NCI-H226 (cell line): ENCODE measurements around the gene C1orf35.
"Not testable (repeated sequence)": the region's sequence is repeated elsewhere in the genome, so short reads cannot be mapped to it uniquely, and the experiment has no call there.

Experiments used
- DNase-seq: peaks from one replicate; pipeline ENCODE4 v3.0.0-alpha.2; 2015

Gene C1orf35

DNA sequence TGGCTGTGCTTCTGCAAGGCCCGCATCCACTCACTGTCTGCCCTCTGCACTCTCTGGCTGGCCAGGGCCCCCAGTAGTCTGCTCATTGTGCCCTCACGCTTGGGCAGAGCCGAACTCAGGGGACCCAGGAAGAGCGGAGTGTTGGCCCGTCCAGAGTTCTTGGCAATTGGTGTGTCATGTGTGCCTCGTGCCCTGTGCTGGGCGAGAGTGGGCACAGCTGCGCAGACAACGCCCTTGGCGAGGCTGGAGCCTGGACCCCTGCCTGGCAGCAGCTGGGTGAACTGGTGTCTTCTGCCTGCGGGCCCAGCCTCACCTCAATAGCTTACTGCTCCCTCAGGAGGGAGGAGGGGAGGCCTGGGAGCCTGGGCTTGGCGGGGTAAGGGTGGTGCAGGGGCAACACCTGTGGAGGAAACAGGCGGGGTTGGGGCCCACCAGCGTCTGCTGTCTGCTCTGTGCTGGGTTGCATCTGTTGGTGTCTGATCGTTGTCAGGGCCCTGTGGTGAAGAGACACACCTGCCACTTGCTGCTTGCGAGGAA, 39.1 kb upstream of the C1orf35 start:
- no peak for DNase-seq

DNA sequence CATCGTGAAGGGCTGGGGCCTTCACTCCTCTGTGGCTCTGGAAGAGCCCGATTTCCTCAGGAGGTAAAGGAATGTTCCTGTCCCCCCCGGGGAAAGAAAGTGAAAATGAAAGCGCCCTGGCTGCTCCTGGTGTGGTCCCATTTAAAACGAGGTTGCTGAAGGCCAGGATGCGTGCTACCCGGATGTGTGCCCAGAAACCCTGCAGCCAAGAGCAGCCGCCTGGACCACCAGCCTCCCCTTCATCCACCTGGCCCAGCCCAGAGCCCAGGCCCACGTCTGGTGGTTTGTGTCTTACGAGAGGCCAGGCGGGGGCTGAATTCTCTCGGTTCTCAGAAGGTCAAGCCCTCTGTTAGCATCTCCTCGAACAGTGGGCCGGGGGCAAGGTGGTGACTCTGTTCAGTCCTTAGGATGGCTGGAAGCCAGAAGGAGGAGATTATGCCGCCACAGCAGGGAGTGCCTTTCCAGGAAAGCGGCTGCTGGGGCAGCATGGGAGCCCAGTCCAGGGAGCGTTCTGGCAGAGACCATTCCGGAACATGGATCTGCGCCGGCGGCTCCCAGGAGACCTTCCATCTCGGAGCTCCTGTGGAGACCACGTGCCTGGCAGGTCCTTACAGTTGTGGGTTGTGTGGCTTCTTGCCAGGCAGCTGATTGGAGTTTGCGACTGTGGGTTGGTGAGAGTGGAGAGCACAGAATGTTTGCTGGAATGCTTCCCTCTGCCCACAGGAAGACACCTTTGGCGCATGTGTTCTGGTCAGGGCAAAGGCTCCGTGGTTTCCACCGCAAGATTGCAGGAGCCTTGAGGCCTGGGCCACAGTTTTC, 38.3 kb upstream of the C1orf35 start:
- peak; percentile 48 for DNase-seq

GRCh38 chr1:228140724-228141225, 37.6 kb upstream of the C1orf35 start:
- no peak for DNase-seq

DNA sequence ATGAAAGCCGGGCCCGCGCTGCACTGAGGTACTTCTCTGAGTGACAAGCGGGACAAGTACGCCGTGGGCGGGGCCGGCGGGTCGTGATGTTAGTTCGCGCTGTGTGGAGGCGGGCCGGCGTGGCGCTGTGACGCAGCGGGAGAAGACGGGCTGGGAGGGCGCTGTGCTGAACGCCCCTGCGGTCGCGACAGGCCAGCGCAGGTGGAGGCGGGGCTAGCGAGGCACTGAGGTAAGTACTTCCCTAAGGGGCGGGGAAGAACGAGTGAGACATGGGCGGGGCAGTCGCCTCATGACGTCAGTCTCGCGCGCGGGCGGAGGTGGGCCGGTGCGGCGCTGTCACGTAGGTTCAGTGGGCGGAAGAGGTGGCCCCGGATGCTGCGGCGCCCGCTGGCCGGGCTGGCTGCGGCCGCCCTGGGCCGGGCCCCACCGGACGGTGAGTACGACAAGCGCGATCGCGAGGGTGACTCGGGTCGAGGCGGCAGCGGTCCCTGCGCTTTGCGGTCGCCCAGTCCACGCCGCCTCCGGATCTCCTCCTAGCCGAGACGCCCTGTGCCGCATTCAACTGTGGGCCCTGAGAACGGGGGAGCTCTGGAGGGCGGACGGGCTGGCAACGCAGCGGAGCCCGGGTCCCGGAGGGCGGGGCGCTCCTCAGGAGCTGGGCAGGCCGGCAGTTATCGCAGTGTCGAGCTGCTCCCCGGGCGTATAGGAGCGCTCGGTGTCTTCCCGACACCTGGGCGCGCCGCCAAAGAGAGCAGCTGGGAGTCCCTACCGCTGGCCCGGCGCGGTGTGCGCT, 37.0 kb upstream of the C1orf35 start, which contains the start of gene GUK1:
GUK1 (plus strand) TSS at position 349 of the 793 bp plus-strand sequence; CDS start at position 373, 24 bp downstream.
- DNase-seq, result peak; percentile 90

DNA sequence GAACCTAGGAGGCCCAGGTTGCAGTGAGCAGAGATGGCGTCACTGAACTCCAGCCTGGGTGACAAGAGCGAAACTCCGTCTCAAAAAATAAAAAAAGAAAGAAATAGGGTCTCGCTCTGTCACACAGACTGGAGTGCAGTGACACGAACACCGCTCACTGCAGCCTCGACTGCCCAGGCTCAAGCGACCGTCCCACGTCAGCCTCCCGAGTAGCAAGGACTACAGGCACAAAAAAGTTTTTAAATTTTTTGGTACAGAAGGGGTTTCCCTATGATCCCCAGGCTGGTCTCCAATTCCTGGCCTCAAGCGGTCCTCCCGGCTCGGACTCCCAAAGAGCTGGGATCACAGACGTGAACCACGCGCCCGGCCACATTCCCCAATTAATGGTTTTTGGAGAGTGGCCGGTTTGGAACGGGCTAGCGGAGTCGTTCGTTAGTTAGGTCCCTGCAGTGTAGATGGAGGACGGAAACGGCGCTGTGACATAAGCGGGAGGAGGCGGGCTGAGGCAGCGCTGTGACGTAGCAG, 36.3 kb upstream of the C1orf35 start:
- DNase-seq, result no peak

DNA sequence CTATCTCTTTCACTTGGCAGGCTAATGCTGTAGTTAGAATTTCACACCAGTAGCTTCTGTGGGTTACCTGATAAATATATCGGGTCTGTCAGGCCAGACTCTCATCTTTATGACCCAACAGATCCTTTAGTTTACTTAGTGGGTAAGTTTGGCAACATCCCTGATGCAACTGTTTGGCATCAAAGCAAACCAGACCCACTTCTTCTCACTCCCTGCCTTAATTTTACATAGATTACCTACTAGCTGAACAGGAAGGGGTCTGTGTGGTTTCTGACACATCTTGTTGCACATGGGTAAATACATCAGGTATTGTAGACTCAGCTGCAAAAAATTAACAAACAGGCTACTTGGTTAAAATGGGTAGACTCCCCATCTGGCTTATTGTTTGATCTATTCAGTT, 33.8 kb upstream of the C1orf35 start:
- no peak for DNase-seq

DNA sequence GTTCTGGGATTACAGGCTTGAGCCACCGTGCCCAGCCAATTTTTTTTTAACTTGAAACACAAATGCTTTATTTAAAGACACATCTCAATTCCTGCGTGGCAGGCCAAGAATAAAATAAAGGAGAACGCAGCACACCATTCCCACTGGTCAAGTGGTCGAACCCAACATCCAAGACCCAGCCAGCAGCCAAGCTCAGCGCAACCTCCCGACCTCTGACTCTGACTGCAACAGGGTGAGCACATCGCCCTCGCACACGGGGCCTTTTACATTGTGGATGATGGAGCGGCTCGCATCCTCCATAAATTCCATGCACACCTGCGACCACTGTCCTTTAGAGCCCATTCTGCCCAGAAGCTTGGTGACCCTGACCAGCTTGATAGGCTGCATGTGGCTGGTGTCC, 31.5 kb upstream of the C1orf35 start:
- DNase-seq, result no peak

GRCh38 chr1:228131766-228132165, 28.6 kb upstream of the C1orf35 start:
- no peak for DNase-seq

- DNase-seq, result no peak
These were observed 22.1 kb upstream of the C1orf35 start for GRCh38 chr1:228125185-228125584.

- no peak for DNase-seq
These were observed 20.4 kb upstream of the C1orf35 start for GRCh38 chr1:228123505-228123904.

DNA sequence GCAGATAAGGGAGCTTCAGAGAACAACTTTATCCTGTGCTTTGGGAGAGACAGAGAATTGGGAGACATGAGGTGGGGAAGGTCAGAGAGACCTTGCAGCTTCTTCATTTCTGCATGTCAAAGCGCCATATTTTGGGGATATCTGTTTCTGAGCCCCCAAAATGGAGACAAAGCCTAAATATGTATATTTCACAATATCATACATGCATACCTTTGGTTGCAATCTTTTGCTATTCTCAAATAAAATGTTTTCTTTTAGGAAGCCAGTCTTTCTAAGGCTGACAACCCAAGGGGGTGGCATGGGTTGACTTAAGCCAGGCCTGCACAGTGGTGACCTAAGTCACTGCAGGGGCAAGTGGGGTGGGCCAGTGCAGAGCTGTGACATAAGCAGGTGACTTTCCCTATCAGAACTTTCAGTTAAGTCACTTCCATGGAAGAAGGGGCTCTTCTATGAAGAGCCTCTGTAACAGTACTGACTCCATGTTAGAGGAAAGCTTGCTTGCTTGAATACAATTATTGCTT, 19.9 kb upstream of the C1orf35 start:
- DNase-seq, result no peak

GRCh38 chr1:228120857-228121489, 17.8 kb upstream of the C1orf35 start:
- no peak for DNase-seq

DNA sequence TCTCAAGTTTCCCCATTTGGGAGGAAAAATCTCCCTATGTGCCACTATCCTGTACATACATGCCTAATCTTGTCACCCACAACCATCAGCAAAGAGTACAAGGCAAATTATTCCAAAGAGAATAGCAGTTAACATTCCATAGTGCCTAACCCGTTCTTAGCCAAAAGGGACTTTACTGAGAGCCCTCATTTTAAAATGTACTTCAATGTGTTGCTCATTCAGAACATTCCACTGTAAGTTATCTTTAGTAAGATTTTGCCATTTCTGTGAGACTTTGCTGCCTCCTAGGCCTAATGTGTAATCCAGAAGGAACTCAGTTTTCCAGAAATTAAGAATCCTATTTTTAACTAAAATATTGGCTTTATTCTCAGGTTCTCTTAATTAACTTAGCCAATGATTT, 17.2 kb upstream of the C1orf35 start:
- DNase-seq, result no peak

GRCh38 chr1:228118040-228118439, 14.9 kb upstream of the C1orf35 start:
- DNase-seq, result no peak

DNA sequence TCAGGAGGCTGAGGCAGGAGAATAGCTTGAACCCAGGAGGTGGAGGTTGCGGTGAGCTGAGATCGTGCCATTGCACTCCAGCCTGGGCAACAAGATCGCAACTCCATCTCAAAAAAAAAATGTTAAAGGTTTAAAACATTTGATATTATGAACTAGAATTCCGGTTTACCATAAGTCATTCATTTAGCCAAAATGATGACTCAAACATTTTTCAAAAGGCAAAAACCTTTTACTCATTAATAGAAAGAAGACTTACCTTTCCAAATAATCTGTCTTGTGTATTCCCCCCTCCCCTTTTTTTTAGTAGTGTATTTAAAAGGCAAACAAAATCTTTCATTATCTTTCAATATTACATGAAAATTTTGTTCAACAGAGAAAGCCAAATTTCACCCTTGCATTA, 14.2 kb upstream of the C1orf35 start:
- no peak for DNase-seq

GRCh38 chr1:228114827-228115226, 11.7 kb upstream of the C1orf35 start:
- no peak for DNase-seq

DNA sequence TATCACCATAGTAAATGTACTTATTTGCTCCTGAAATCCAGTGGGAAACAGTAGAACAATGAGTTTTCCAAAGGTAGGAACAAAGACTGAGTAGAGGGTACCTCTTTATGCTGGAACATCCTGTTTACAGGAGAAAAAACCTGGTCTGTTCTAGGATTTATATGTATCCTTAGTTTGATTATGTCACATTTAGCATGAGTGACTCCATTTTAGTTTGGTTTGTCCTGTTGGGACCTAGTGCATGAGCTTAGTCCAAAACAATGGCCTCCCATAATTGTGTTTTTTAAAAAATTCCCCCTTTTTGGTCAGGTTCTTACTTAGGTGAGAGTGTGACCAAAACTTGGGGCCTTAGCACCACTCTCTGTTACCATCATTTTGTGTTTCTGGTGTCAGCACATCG, 9.5 kb upstream of the C1orf35 start:
- DNase-seq, result no peak

DNA sequence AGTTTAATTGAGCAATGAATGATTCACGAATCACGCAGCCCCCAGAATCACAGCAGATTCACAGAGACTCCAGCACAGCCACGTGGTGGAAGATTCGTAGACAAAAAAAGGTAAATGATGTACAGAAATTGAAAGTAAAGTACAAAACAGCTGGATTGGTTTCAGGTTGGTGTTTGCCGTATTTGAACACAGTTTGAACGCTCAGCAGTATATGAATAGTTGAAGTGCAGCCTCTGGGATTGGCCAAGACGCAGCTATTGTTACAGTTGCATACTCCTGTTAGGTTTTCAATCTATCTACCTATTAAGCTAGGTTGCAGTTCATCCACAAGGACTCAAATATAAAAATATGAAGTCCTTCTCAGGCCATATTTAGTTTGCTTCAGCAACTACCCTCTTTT, 9.0 kb upstream of the C1orf35 start:
- DNase-seq, result no peak

DNA sequence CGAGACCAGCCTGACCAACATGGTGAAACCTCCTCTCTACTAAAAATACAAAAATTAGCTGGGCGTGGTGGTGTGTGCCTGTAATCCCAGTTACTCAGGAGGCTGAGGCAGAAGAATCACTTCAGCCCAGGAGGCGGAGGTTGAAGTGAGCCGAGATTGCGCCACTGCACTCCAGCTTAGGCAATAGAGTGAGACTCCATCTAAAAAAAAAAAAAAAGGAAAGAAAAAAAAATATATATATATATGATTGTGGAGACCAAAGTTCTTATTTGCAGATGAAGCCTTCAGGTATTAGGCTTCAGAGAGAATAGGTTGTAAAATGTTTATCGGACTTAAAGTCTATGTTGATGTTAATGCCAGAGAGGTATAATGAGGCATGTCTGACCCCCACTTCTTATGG, 8.2 kb upstream of the C1orf35 start:
- DNase-seq, result not testable (repeated sequence)

GRCh38 chr1:228110556-228110955, 7.4 kb upstream of the C1orf35 start:
- DNase-seq, result no peak

GRCh38 chr1:228109962-228110488, 6.9 kb upstream of the C1orf35 start:
- DNase-seq, result no peak
